SHP77 (cell line): ENCODE results near the gene RAB27B.

Experiments
- DNase-seq, 2 experiments: peaks; one replicate each; lab custom pipeline; 2025; lab: John Stamatoyannopoulos, UW

The RAB27B gene

DNA sequence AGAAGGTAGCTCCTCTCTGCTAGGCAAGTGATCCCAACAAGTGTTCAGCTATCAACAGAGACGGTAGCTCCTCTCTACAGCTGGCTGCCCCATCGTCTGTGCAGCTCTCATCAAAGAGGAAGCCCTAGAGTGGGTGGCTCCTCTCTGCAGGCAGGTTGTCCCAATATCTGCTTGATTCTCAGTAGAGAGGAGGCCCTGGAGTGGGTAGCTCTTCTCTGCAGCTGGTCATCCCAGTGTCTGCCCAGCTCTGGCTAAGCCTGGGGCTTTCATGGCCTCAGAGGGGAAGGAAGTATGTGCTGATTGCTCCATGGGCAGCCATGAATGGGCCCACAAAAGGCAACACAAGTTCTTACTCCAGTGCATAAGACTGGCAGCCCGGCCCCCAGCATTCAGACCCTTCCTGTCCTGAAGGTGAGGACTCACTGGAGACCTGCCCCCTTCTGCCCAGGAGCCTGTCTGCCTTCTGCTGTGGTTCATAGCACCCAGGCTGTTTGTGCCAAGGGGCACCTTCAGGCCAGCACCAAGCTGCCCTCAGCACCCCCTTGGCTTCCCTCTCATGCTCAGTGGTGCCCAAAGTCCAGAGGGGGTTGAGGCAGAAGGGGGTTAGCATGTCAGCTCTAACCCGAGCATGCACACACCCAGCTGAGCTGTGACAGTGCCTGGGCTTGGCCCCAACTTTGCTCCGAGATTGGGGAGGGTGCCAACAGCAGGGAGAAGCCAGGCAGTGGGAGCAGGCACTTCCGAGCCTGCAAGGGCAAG lies 82.1 kb downstream of the RAB27B start:
- DNase-seq, result no peak

DNA sequence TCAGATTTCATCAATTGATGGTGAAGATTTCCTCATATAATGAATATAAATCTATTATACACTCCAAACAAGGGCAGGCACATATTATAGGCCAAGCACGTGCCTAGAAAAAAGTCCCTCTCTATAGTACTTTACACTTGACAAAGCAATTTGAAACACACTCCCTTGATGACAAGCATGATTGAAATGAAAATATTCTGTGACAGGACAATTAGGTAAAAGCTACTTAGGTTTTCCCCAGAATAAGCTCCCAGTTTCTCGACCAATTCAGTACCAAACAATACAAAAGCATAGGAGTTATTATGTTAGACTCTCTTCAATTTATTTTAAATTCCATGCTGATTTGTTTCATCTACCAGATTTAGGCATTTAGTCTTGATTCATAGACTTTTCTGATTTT lies 83.3 kb downstream of the RAB27B start:
- no peak for DNase-seq

- DNase-seq, result no peak
These were observed 86.5 kb downstream of the RAB27B start for GRCh38 chr18:54914816-54915215.

DNA sequence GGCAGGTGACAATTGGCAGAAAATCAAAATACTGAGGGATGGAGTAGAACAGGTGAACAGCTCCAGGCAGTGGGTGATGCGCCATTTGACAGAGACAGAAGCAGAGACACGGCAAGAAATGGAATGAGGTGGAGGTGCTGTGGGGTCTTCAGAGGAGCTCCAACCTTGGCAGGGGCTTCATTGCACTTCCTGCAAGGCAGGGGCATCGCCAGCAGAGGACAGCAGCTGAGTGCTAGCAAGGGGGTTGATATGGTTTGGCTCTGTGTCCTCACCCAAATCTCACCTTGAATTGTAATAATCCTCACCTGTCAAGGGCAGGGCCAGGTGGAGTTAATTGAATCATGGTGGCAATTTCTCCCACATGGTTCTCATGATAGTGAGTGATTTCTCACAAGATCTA lies 88.2 kb downstream of the RAB27B start:
- no peak for DNase-seq

GRCh38 chr18:54918060-54918459 lies 89.8 kb downstream of the RAB27B start:
- no peak for DNase-seq

- DNase-seq, result no peak
These were observed 91.1 kb downstream of the RAB27B start for GRCh38 chr18:54919412-54919811.

GRCh38 chr18:54923339-54923956 lies 95.2 kb downstream of the RAB27B start:
- DNase-seq, result no peak

DNA sequence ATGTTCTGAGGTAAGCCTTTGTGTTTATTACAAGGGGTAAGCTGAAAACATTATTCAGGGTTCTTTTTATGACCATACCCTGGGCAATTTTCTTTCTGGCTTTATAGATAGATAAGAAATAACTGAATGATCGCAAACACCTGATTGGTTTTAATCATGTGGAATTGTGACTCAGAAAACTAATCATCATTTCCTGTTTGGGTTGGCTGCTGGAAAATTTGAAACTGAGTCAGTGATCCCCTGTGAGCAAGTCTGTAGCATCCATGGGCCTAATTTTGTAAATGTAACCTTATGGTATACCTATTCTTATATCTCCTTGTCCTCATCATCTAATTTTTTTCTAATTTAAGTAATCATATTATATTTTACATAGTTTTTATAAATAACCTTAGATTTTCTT lies 96.7 kb downstream of the RAB27B start:
- no peak for DNase-seq

- no peak for DNase-seq
These were observed 98.5 kb downstream of the RAB27B start for GRCh38 chr18:54926593-54927325.

DNA sequence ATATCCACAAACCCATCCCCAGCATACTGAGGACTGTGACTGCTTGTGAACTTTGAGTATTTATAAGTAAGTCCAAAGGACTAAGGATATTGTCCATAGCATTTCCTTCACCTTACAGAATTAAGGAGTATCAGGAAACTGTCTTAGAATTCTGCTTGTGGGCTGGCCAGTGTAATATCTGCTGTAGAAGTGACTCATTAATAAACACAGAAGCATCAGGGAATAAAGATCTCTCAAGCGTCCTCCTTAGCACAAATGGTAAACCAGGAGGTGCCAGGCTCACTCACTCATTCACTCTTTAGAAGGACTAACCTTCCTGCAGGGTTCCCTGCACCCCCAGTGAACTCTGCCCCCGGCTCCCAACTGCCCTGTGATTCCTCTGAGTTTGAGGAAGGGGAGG lies 100.0 kb downstream of the RAB27B start:
- DNase-seq, result no peak

- no peak for DNase-seq
These were observed 102.9 kb downstream of the RAB27B start for GRCh38 chr18:54931152-54931551.

DNA sequence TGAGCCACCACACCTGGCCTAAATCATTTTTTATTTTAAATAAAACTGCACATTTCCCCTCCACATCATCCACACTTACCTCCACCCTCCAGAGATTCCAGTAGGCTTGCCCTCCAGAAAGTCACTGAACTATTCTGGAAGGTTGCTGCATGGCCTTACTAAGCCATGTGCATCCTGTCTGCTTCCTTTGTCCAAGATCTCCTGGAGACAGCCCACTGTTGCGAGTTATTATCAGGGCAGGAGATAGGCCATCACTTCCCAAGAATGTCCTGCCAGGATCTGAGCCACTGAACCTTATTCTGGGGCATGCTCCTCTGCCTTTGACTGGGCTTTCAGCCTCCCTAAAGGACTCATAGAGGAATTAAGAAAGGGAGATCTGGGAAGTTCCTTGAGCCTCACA lies 104.2 kb downstream of the RAB27B start:
- DNase-seq, result no peak

DNA sequence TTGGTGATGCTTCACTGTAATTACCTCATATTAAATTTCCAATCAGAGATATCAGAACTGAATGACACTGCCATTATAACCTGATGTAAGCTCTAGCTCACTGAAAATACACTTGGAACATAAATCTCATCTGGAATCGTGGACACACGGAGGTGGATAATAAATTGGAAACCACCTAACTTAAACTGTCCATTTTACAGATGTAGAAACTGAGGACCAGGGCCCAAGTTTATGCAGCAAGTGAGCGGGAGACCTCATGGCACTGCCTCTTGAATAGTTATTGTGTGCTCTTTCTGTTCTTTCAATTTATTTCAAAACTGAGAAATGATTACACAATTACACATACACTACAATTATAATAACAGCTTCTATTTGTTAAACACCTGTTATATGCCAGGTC lies 110.2 kb downstream of the RAB27B start:
- DNase-seq, result no peak

DNA sequence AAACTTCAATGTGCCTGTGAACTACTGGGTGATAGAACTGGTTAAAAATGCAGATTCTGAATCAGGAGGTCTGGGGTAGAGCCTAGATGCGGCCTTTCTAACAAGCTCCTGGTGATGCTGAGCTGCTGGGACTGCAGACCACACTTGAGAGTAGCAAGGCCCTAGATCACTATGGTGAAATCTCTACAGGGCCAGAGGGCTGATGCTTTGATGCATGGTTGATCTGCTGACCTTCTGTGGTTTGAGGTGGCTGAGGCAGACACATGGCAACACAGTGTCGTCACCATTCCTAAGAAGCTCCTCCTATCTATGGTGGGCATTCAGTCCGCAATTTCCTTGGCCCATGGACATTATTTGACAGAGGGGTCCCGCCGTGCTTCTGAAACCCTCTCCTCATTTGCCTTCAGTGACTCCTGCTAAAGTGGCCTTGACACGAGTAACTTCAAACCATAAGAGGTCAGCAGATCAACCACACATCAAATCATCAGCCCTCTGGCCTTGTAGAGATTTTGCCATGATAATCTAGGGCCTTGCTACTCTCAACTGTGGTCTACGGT lies 111.2 kb downstream of the RAB27B start:
- no peak for DNase-seq

DNA sequence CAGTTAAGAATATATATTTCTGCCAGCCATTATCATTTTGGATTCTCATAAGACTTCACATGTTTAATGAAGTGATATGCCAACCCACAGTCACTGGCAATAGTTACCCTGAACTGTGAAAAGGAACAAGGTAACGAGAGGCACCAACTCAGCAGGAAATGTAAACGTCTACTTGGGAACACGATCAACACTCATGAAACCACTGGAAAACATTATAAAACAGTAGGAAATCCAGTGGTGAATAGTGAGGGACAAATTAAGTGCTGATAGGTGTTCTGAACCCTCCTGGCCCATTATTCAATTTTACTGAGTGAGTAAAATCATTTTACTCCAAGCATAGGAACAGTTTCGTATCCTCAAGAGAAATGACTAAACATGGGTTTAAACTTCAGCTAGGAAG lies 113.9 kb downstream of the RAB27B start:
- DNase-seq, result no peak

GRCh38 chr18:54942569-54942968 lies 114.3 kb downstream of the RAB27B start:
- DNase-seq, result no peak
